ENCODE results near the gene SAMD7. TPM values are rescaled to one million over a fixed set of nuclear protein-coding genes. Genes with fewer than 3 reads are reported as not detected.

SAMD7 gene
- total RNA-seq, 1 experiment from 2014 or later = not detected

GRCh38 chr3:169879845-169880575, 31.4 kb upstream of the SAMD7 start:
- no TSS peak for BruUV-seq (replicated peaks)
- CTCF ChIA-PET = no interaction called here

GRCh38 chr3:169880576-169881250, 30.7 kb upstream of the SAMD7 start:
- Histone ChIP-seq H3K79me2 (ENCODE audit: low read length) (no peaks in the 10 kb centered on the region), H4K20me1 (ENCODE audit: low read length) (no peaks in the 10 kb centered on the region), H3K9ac (ENCODE audit: low read length) (no peak overlapping the region), H3K4me2 (ENCODE audit: low read length) (no peak overlapping the region), H3K27me3 (ENCODE audit: low read length) (no peaks in the 10 kb centered on the region), H3K27ac (ENCODE audit: low read length) (no peak overlapping the region), H3F3A (ENCODE audit: low read length, unreplicated experiment) (no peaks in the 10 kb centered on the region), H2AFZ (ENCODE audit: low read length) (no peak overlapping the region), H3K9me3 (ENCODE audit: low read length) (no peaks in the 10 kb centered on the region), H3K9me2 (replicated peaks; ENCODE audit: low read length) (no peaks in the 10 kb centered on the region), H3K4me3 (ENCODE audit: low read length) (no peak overlapping the region), H3K36me3 (ENCODE audit: low read depth, low read length) (no peaks in the 10 kb centered on the region), H3K4me1 (ENCODE audit: insufficient read depth, low read length) (no peaks in the 10 kb centered on the region)
- TF ChIP-seq EZH2phosphoT487 (IDR thresholded peaks at IDR 0.05; ENCODE audit: borderline replicate concordance, low read length) (no peak), CTCF (conservative IDR thresholded peaks at IDR 0.05; ENCODE audit: low read depth, low read length) (no peak), EZH2 (IDR thresholded peaks at IDR 0.05; ENCODE audit: low read length, unreplicated experiment) (no peak)
- BruUV-seq (replicated peaks) = no TSS peak
- POLR2A ChIA-PET (ENCODE audit: unreplicated experiment) = no interaction called here
- CTCF ChIA-PET = no interaction called here
- intact Hi-C loops (cut with micrococcal nuclease) = no loop called here
- no peak for ATAC-seq
- DNase-seq = no peak

More at GRCh38 chr3:169879845-169880575, 31.4 kb upstream of the SAMD7 start:
- Histone ChIP-seq H3K36me3 (ENCODE audit: low read depth, low read length) (no peaks in the 10 kb centered on the region), H3K4me2 (ENCODE audit: low read length) (no peak overlapping the region), H3K9me2 (replicated peaks; ENCODE audit: low read length) (no peaks in the 10 kb centered on the region), H3F3A (ENCODE audit: low read length, unreplicated experiment) (no peaks in the 10 kb centered on the region), H3K4me3 (ENCODE audit: low read length) (no peak overlapping the region), H3K79me2 (ENCODE audit: low read length) (no peaks in the 10 kb centered on the region), H4K20me1 (ENCODE audit: low read length) (no peaks in the 10 kb centered on the region), H2AFZ (ENCODE audit: low read length) (no peak overlapping the region), H3K27me3 (ENCODE audit: low read length) (no peaks in the 10 kb centered on the region), H3K9ac (ENCODE audit: low read length) (no peak overlapping the region), H3K4me1 (ENCODE audit: insufficient read depth, low read length) (no peaks in the 10 kb centered on the region), H3K27ac (ENCODE audit: low read length) (no peak overlapping the region), H3K9me3 (ENCODE audit: low read length) (no peaks in the 10 kb centered on the region)
- DNase-seq = no peak
- POLR2A ChIA-PET (ENCODE audit: unreplicated experiment) = no interaction called here
- intact Hi-C loops (cut with micrococcal nuclease) = no loop called here
- no peak for ATAC-seq
- no peak for TF ChIP-seq CTCF (conservative IDR thresholded peaks at IDR 0.05; ENCODE audit: low read depth, low read length)
- no peak for TF ChIP-seq EZH2 (IDR thresholded peaks at IDR 0.05; ENCODE audit: low read length, unreplicated experiment)
- no peak for TF ChIP-seq EZH2phosphoT487 (IDR thresholded peaks at IDR 0.05; ENCODE audit: borderline replicate concordance, low read length)

GRCh38 chr3:169886671-169887070, 24.7 kb upstream of the SAMD7 start:
- no peak for ATAC-seq
- no peaks in the 10 kb centered on the region for H4K20me1 ChIP-seq (ENCODE audit: low read length)
- H3K27me3 ChIP-seq (ENCODE audit: low read length) = no peaks in the 10 kb centered on the region
- BruUV-seq (replicated peaks) = no TSS peak
- H3K36me3 ChIP-seq (ENCODE audit: low read depth, low read length) = no peaks in the 10 kb centered on the region
- no peaks in the 10 kb centered on the region for H3K4me1 ChIP-seq (ENCODE audit: insufficient read depth, low read length)
- H3K79me2 ChIP-seq (ENCODE audit: low read length) = no peaks in the 10 kb centered on the region
- no peak overlapping the region for H3K4me2 ChIP-seq (ENCODE audit: low read length)
- H3K9me3 ChIP-seq (ENCODE audit: low read length) = no peaks in the 10 kb centered on the region
- no peak overlapping the region for H2AFZ ChIP-seq (ENCODE audit: low read length)
- H3F3A ChIP-seq (ENCODE audit: low read length, unreplicated experiment) = no peaks in the 10 kb centered on the region
- H3K4me3 ChIP-seq (ENCODE audit: low read length) = no peak overlapping the region
- DNase-seq = no peak
- H3K9ac ChIP-seq (ENCODE audit: low read length) = no peak overlapping the region
- no peak overlapping the region for H3K27ac ChIP-seq (ENCODE audit: low read length)
- ChIA-PET CTCF (no interaction called here), POLR2A (ENCODE audit: unreplicated experiment) (no interaction called here)
- intact Hi-C loops (cut with micrococcal nuclease) = no loop called here
- TF ChIP-seq CTCF (conservative IDR thresholded peaks at IDR 0.05; ENCODE audit: low read depth, low read length) = no peak
- TF ChIP-seq EZH2phosphoT487 (IDR thresholded peaks at IDR 0.05; ENCODE audit: borderline replicate concordance, low read length) = no peak
- no peak for TF ChIP-seq EZH2 (IDR thresholded peaks at IDR 0.05; ENCODE audit: low read length, unreplicated experiment)
- H3K9me2 ChIP-seq (replicated peaks; ENCODE audit: low read length) = no peaks in the 10 kb centered on the region
